Esophagus (tissue), 2 donors: ENCODE results near the gene HMCN2. TPM values are rescaled to one million over a fixed set of nuclear protein-coding genes. Genes with fewer than 3 reads are reported as not detected.

Source experiments
- H3K27ac ChIP-seq, 2 donors: one replicate each; pipeline ENCODE4 v1.5.1; 2013; ENCODE audit warnings: low read depth in 2 of 2, mild to moderate bottlenecking in 2 of 2, inconsistent platforms in 1 of 2, low read length in 1 of 2, moderate library complexity in 1 of 2
- H3K27me3 ChIP-seq, 2 donors: one replicate each; pipeline ENCODE4 v1.6.1; 2013; ENCODE audit warnings: low read length in 2 of 2, control low read depth in 1 of 2, mild to moderate bottlenecking in 1 of 2; ENCODE audit not compliant: insufficient read depth in 2 of 2, control insufficient read depth in 1 of 2
- H3K36me3 ChIP-seq, 2 donors: one replicate each; pipeline ENCODE4 v1.6.1; 2013; ENCODE audit warnings: low read length in 1 of 2; ENCODE audit not compliant: control insufficient read depth in 2 of 2, insufficient read depth in 2 of 2
- H3K4me1 ChIP-seq, 2 donors: one replicate each; pipeline ENCODE4 v1.6.1; 2013; ENCODE audit warnings: low read length in 1 of 2; ENCODE audit not compliant: control insufficient read depth in 2 of 2, insufficient read depth in 2 of 2
- H3K4me3 ChIP-seq, 2 donors: one replicate each; pipeline ENCODE4 v1.5.1; 2013; ENCODE audit warnings: low read length in 2 of 2, mild to moderate bottlenecking in 2 of 2, low read depth in 1 of 2, moderate library complexity in 1 of 2
- H3K9me3 ChIP-seq, 2 donors: one replicate each; pipeline ENCODE4 v1.6.1; 2013; ENCODE audit warnings: mild to moderate bottlenecking in 2 of 2, low read depth in 1 of 2, low read length in 1 of 2, moderate library complexity in 1 of 2; ENCODE audit not compliant: control insufficient read depth in 2 of 2, insufficient read depth in 1 of 2
- WGBS, 2 donors: extraction: QIAGEN DNeasy Blood & Tissue Kit; methylation state at CpG; one replicate each; pipeline ENCODE4 v1.1.7; 2013; 5-methylcytosine and 5-hydroxymethylcytosine counted together
- polyA plus RNA-seq, 2 donors: library from polyadenylated mRNA; stranded (reverse); fragments of 200-250 nt; gene quantifications; one replicate each; pipeline ENCODE4 v1.2.3, GENCODE V29; 2013
- donor health status: healthy with polysubstance abuse.
- donor health status: Bipolar disorder and iron deficiency.

Gene HMCN2
- polyA plus RNA-seq, 2 donors, result 4.1 to 4.8 TPM

GRCh38 chr9:130402645-130403440, 137.3 kb downstream of the HMCN2 start:
- Histone ChIP-seq H3K36me3 (no peaks in the 10 kb centered on the region), H3K27me3 (no peaks in the 10 kb centered on the region), H3K4me1 (no peaks in the 10 kb centered on the region), H3K27ac (no peak overlapping the region), H3K4me3 (no peak overlapping the region), H3K9me3 (peaks cover 0 to 4% of the 10 kb centered on the region in 2 donors)
- WGBS, 2 donors, result 81 to 83% methylated on average over 27 to 28 of the region's 28 CpGs

GRCh38 chr9:130405657-130406257, 140.2 kb downstream of the HMCN2 start:
- Histone ChIP-seq H3K4me1 (no peaks in the 10 kb centered on the region), H3K36me3 (no peaks in the 10 kb centered on the region)
- 93% methylated on average over 22 of the region's 22 CpGs for WGBS, 2 donors

GRCh38 chr9:130406278-130406895, 140.8 kb downstream of the HMCN2 start:
- WGBS, 2 donors, result 85 to 88% methylated on average over 10 of the region's 10 CpGs
- H3K4me3 ChIP-seq, result no peak overlapping the region
- H3K27ac ChIP-seq, result no peak overlapping the region
- no peaks in the 10 kb centered on the region for H3K36me3 ChIP-seq
- no peaks in the 10 kb centered on the region for H3K27me3 ChIP-seq
- no peaks in the 10 kb centered on the region for H3K4me1 ChIP-seq
- H3K9me3 ChIP-seq, result no peaks in the 10 kb centered on the region

More at GRCh38 chr9:130405657-130406257, 140.2 kb downstream of the HMCN2 start:
- no peak overlapping the region for H3K27ac ChIP-seq
- H3K27me3 ChIP-seq, result no peaks in the 10 kb centered on the region
- no peak overlapping the region for H3K4me3 ChIP-seq
- H3K9me3 ChIP-seq, result no peaks in the 10 kb centered on the region

- Histone ChIP-seq H3K27ac (no peak overlapping the region), H3K9me3 (no peaks in the 10 kb centered on the region), H3K27me3 (no peaks in the 10 kb centered on the region), H3K4me3 (no peak overlapping the region), H3K36me3 (no peaks in the 10 kb centered on the region), H3K4me1 (no peaks in the 10 kb centered on the region)
- 66 to 73% methylated on average over 9 of the region's 9 CpGs for WGBS, 2 donors
Observed at GRCh38 chr9:130407916-130408663, 142.5 kb downstream of the HMCN2 start.

GRCh38 chr9:130408669-130409068, 143.1 kb downstream of the HMCN2 start:
- Histone ChIP-seq H3K27ac (no peak overlapping the region), H3K27me3 (no peaks in the 10 kb centered on the region), H3K4me3 (no peak overlapping the region), H3K4me1 (no peaks in the 10 kb centered on the region), H3K36me3 (no peaks in the 10 kb centered on the region), H3K9me3 (no peaks in the 10 kb centered on the region)
- WGBS, 2 donors, result 86 to 90% methylated on average over 9 of the region's 9 CpGs

- WGBS, 2 donors, result 70 to 77% methylated on average over 4 of the region's 4 CpGs
- Histone ChIP-seq H3K27ac (no peak overlapping the region), H3K36me3 (no peaks in the 10 kb centered on the region), H3K4me3 (no peak overlapping the region), H3K9me3 (no peaks in the 10 kb centered on the region), H3K4me1 (no peaks in the 10 kb centered on the region), H3K27me3 (no peaks in the 10 kb centered on the region)
Observed at GRCh38 chr9:130409246-130409645, 143.7 kb downstream of the HMCN2 start.

GRCh38 chr9:130410443-130410842, 144.9 kb downstream of the HMCN2 start:
- Histone ChIP-seq H3K9me3 (no peaks in the 10 kb centered on the region), H3K27ac (no peak overlapping the region), H3K4me1 (no peaks in the 10 kb centered on the region), H3K36me3 (no peaks in the 10 kb centered on the region), H3K27me3 (no peaks in the 10 kb centered on the region), H3K4me3 (no peak overlapping the region)
- WGBS, 2 donors, result 47 to 52% methylated on average over 12 of the region's 12 CpGs

GRCh38 chr9:130411566-130411915, 146.0 kb downstream of the HMCN2 start:
- Histone ChIP-seq H3K9me3 (no peaks in the 10 kb centered on the region), H3K27ac (no peak overlapping the region), H3K36me3 (no peaks in the 10 kb centered on the region), H3K4me1 (no peaks in the 10 kb centered on the region), H3K27me3 (no peaks in the 10 kb centered on the region), H3K4me3 (no peak overlapping the region)
- WGBS, 2 donors, result 71 to 81% methylated on average over 3 of the region's 3 CpGs

- H3K36me3 ChIP-seq, result no peaks in the 10 kb centered on the region
- no peaks in the 10 kb centered on the region for H3K9me3 ChIP-seq
- H3K4me3 ChIP-seq, result no peak overlapping the region
- H3K4me1 ChIP-seq, result no peaks in the 10 kb centered on the region
- no peak overlapping the region for H3K27ac ChIP-seq
- no peaks in the 10 kb centered on the region for H3K27me3 ChIP-seq
- WGBS, 2 donors, result 87% methylated on average over 12 of the region's 12 CpGs
Observed at GRCh38 chr9:130414081-130414731, 148.6 kb downstream of the HMCN2 start.
